Astrocyte (in vitro differentiated cells and primary cell): ENCODE results near the gene PROSER3.

Experiments used
- CTCF ChIP-seq: IDR thresholded peaks from 2 replicates; pipeline ENCODE4 v1.5.1; 2011; ENCODE audit warnings: low read depth, mild to moderate bottlenecking, inconsistent platforms, low read length, moderate library complexity; ENCODE audit not compliant: insufficient read depth
- EZH2 ChIP-seq: IDR thresholded peaks from 2 replicates; pipeline ENCODE4 v1.6.1; 2012; ENCODE audit warnings: mild to moderate bottlenecking, low read length, inconsistent platforms; ENCODE audit not compliant: insufficient read depth

- TF ChIP-seq EZH2 = no peak
- no peak for TF ChIP-seq CTCF
These were observed 17.0 kb downstream of the PROSER3 start for GRCh38 chr19:35775046-35775297.
